GM23338 (cell line): ENCODE measurements around the gene DPP10. TPM values are rescaled to one million over a fixed set of nuclear protein-coding genes. Genes with fewer than 3 reads are reported as not detected.

Experiments used
- ATAC-seq: fragments of 200-7000 bp; cut with Tn5 transposase; 3 replicates; pipeline ENCODE4 v1.9.1; 2020
- DNase-seq: peaks from one replicate; pipeline ENCODE4 v3.0.0-alpha.2; 2015; ENCODE audit warnings: low spot score
- H2AFZ ChIP-seq: fragments of 200-600 bp; sonication (generic); 2 replicates; pipeline ENCODE4 v1.8.0; 2016; ENCODE audit warnings: antibody characterized with exemption, mild to moderate bottlenecking, moderate library complexity
- H3F3A ChIP-seq: fragments of 200-600 bp; sonication (generic); replicated peaks from 2 replicates; pipeline ENCODE4 v1.8.0; 2017; ENCODE audit warnings: antibody characterized with exemption, mixed run types, low read depth
- H3K27ac ChIP-seq: fragments of 200-600 bp; sonication (generic); 2 replicates; pipeline ENCODE4 v1.6.1; 2016; ENCODE audit warnings: low read depth
- H3K27me3 ChIP-seq: fragments of 200-600 bp; sonication (generic); 2 replicates; pipeline ENCODE4 v1.8.0; 2016; ENCODE audit warnings: mild to moderate bottlenecking, mixed run types, moderate library complexity; ENCODE audit not compliant: insufficient read depth
- H3K36me3 ChIP-seq: fragments of 200-600 bp; sonication (generic); 2 replicates; pipeline ENCODE4 v1.8.0; 2016; ENCODE audit warnings: mild to moderate bottlenecking; ENCODE audit not compliant: insufficient read depth
- H3K4me1 ChIP-seq: fragments of 200-600 bp; sonication (generic); 2 replicates; pipeline ENCODE4 v1.8.0; 2016; ENCODE audit warnings: mild to moderate bottlenecking, moderate library complexity; ENCODE audit not compliant: insufficient read depth
- H3K4me2 ChIP-seq: fragments of 200-600 bp; sonication (generic); 2 replicates; pipeline ENCODE4 v1.7.1; 2017; ENCODE audit warnings: mixed run types
- H3K4me3 ChIP-seq: fragments of 200-600 bp; sonication (generic); 2 replicates; pipeline ENCODE4 v1.6.1; 2016; ENCODE audit warnings: mixed run types
- H3K79me2 ChIP-seq: fragments of 200-600 bp; sonication (generic); replicated peaks from 2 replicates; pipeline ENCODE4 v1.8.0; 2017; ENCODE audit warnings: mild to moderate bottlenecking; ENCODE audit not compliant: insufficient read depth
- H3K9me2 ChIP-seq: fragments of 200-600 bp; sonication (generic); 2 replicates; pipeline ENCODE4 v1.8.0; 2017; ENCODE audit not compliant: insufficient read depth
- H4K20me1 ChIP-seq: fragments of 200-600 bp; sonication (generic); replicated peaks from 2 replicates; pipeline ENCODE4 v1.8.0; 2017; ENCODE audit warnings: mild to moderate bottlenecking; ENCODE audit not compliant: insufficient read depth
- H3K27ac Mint-ChIP-seq: 2 replicates; pipeline ENCODE4 v1.8.0; 2020; ENCODE audit warnings: inconsistent platforms, mild to moderate bottlenecking, moderate library complexity, mixed read lengths
- H3K27me3 Mint-ChIP-seq: 3 replicates; pipeline ENCODE4 v1.8.0; 2022; ENCODE audit warnings: low read depth, mild to moderate bottlenecking, moderate library complexity, mixed read lengths, inconsistent platforms; ENCODE audit not compliant: insufficient read depth, poor library complexity
- H3K36me3 Mint-ChIP-seq: 3 replicates; pipeline ENCODE4 v1.8.0; 2021; ENCODE audit warnings: low read depth, mild to moderate bottlenecking, inconsistent platforms, moderate library complexity, mixed read lengths
- H3K4me1 Mint-ChIP-seq: 3 replicates; pipeline ENCODE4 v1.8.0; 2020; ENCODE audit warnings: mild to moderate bottlenecking, inconsistent platforms, mixed read lengths
- H3K4me3 Mint-ChIP-seq: 3 replicates; pipeline ENCODE4 v1.8.0; 2021; ENCODE audit warnings: moderate library complexity, mild to moderate bottlenecking, inconsistent platforms, mixed read lengths
- H3K9me3 Mint-ChIP-seq: 3 replicates; pipeline ENCODE4 v1.8.0; 2020; ENCODE audit warnings: moderate library complexity, mild to moderate bottlenecking, inconsistent platforms, mixed read lengths
- EZH2 ChIP-seq: fragments of 200-600 bp; sonication (generic); IDR thresholded peaks from one replicate; pipeline ENCODE4 v1.8.0; 2017; ENCODE audit warnings: antibody characterized with exemption, mild to moderate bottlenecking, low read depth; ENCODE audit not compliant: unreplicated experiment
- POLR2AphosphoS5 ChIP-seq: IDR thresholded peaks from 2 replicates; pipeline ENCODE4 v1.6.1; 2016; ENCODE audit warnings: antibody characterized with exemption, low read depth
- REST ChIP-seq: IDR thresholded peaks from one replicate; pipeline ENCODE4 v1.6.1; 2018; ENCODE audit warnings: antibody characterized with exemption; ENCODE audit not compliant: unreplicated experiment
- ZNF114 ChIP-seq: fragments of 250-450 bp; sonication (Bioruptor Pico); IDR thresholded peaks from 2 replicates; pipeline ENCODE4 v1.5.0; 2020; ENCODE audit warnings: mild to moderate bottlenecking, moderate library complexity
- ZNF462 ChIP-seq: fragments of 250-450 bp; sonication (Bioruptor Pico); IDR thresholded peaks from 2 replicates; pipeline ENCODE4 v1.5.0; 2020; ENCODE audit warnings: mild to moderate bottlenecking, moderate library complexity
- polyA plus RNA-seq: library from polyadenylated mRNA; unstranded; fragments of >200 nt; fragmentation: Nextera tagmentation; extraction: Ambion mirVana; gene quantifications from 2 replicates; pipeline ENCODE4 v1.2.1, GENCODE V29; 2016
- total RNA-seq: library from RNA; depleted of rRNA; stranded (reverse); fragments of >200 nt; shearing (Covaris generic); gene quantifications from 2 replicates; pipeline ENCODE4 v1.2.3, GENCODE V29; 2014

Gene DPP10
- total and polyA plus RNA-seq, 2 experiments from 2014 or later, result 3.6 to 14.8 TPM

GRCh38 chr2:115484486-115484885 lies 1042.0 kb downstream of the DPP10 start (continued):
- no peak for TF ChIP-seq ZNF462 (CRISPR knock-in tag)

GRCh38 chr2:115484983-115485382 lies 1042.5 kb downstream of the DPP10 start:
- Histone ChIP-seq H2AFZ (no peak overlapping the region), H3K27ac (no peak overlapping the region), H3F3A (no peaks in the 10 kb centered on the region), H3K9me2 (no peaks in the 10 kb centered on the region), H3K4me2 (no peak overlapping the region), H3K4me1 (peaks cover 11% of the 10 kb centered on the region; the same call in 1 of the 2 replicates), H3K79me2 (no peaks in the 10 kb centered on the region), H3K27me3 (no peaks in the 10 kb centered on the region), H4K20me1 (no peaks in the 10 kb centered on the region), H3K4me3 (no peak overlapping the region), H3K36me3 (no peaks in the 10 kb centered on the region; the same call in 1 of the 2 replicates)
- H3K36me3 Mint-ChIP-seq, result peaks cover 5% of the 10 kb centered on the region; the same call in 2 of the 3 replicates
- H3K27ac Mint-ChIP-seq, result no peak overlapping the region
- peaks cover 10% of the 10 kb centered on the region; the same call in 2 of the 3 replicates for H3K4me1 Mint-ChIP-seq
- no peak for DNase-seq
- no peak for ATAC-seq
- H3K27me3 Mint-ChIP-seq, result peaks cover 1% of the 10 kb centered on the region
- no peak overlapping the region for H3K4me3 Mint-ChIP-seq
- H3K9me3 Mint-ChIP-seq, result peaks cover 8% of the 10 kb centered on the region
- TF ChIP-seq POLR2AphosphoS5, result no peak
- TF ChIP-seq EZH2, result no peak
- TF ChIP-seq ZNF114 (CRISPR knock-in tag), result no peak
- no peak for TF ChIP-seq REST
- no peak for TF ChIP-seq ZNF462 (CRISPR knock-in tag)
